GM12873 (cell line): ENCODE results near the gene RNASEL.

ENCODE experiments used
- TF ChIP-seq, protein P1 (sequence below): IDR thresholded peaks from 2 replicates; pipeline ENCODE4 v1.5.1; 2012; ENCODE audit warnings: low read depth, mild to moderate bottlenecking, moderate library complexity, low read length, control low read depth; ENCODE audit not compliant: insufficient read depth; ENCODE audit errors: missing control alignments

Gene RNASEL

GRCh38 chr1:182608845-182609610 is 20.0 kb upstream of the RNASEL start:
- TF ChIP-seq, protein P1, sequence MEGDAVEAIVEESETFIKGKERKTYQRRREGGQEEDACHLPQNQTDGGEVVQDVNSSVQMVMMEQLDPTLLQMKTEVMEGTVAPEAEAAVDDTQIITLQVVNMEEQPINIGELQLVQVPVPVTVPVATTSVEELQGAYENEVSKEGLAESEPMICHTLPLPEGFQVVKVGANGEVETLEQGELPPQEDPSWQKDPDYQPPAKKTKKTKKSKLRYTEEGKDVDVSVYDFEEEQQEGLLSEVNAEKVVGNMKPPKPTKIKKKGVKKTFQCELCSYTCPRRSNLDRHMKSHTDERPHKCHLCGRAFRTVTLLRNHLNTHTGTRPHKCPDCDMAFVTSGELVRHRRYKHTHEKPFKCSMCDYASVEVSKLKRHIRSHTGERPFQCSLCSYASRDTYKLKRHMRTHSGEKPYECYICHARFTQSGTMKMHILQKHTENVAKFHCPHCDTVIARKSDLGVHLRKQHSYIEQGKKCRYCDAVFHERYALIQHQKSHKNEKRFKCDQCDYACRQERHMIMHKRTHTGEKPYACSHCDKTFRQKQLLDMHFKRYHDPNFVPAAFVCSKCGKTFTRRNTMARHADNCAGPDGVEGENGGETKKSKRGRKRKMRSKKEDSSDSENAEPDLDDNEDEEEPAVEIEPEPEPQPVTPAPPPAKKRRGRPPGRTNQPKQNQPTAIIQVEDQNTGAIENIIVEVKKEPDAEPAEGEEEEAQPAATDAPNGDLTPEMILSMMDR: no peak

- TF ChIP-seq, protein P1: no peak
These were observed 19.2 kb upstream of the RNASEL start for GRCh38 chr1:182608236-182608635.

GRCh38 chr1:182607566-182607965 is 18.5 kb upstream of the RNASEL start:
- TF ChIP-seq, protein P1: no peak

- TF ChIP-seq, protein P1: no peak
These were observed 15.4 kb upstream of the RNASEL start, which contains the start of gene RGS16 for GRCh38 chr1:182604175-182605164. Gene RGS16 (minus strand): TSS chr1:182604389. CDS start chr1:182604259, 130 bp downstream.

DNA sequence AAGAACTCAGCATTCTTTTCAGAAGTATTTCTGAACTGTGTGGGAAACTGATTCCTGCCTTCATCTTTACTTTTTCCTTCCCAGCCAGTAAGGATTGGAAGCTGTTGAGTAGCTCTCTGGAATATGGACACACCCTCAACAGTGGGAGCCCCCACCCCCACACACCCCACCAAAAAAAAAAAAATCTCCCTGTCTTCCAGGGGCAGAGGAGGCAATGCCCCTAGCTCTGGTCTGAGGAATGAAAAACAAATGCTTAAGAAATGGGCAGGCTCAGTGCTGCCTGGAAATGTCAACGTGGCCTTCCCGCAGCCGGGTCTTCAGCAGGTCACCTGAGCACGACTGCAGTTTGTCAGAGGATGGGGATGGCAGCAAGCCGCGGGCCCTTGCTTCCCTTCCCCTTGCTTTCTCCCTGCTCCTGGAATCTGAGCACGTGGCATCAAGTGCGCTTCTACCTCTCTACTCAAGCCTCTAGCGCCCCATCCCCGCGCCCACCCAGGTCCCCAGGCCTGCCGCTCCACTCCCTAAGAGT is 14.7 kb upstream of the RNASEL start:
- TF ChIP-seq, protein P1: no peak

DNA sequence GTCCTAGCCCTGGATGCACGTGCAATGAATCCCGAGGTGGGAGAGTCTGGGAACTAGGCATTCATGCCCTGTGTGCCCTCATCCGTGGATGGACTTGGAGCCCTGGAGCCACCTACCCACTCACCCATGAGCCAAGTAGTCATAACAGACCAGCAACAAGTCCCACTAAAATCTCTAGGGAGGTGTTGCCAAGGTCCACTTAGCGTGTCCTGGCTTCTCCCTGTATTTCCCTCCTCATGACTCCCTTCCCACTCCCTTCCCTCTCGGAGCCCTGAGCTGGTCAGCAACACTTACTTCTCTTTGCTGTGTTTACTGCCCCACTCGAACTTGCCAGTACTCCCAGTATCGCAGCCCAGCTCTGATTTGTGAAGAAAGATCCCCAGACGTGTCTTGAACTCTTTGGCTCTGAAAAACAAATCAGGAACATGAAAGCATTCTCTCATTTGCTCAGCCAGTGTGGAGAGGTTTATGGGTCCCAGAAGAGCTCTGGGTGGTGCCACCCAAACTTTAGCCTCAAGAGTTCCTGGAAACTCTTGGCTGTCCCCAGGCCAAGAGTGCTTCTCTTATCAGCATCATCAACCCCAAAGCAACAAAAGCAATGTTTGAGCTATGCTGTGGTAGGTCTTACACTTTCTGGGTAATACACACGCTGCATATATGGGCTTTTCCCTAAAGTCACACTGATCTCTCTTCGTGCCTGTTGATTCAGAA is 14.0 kb upstream of the RNASEL start:
- TF ChIP-seq, protein P1: no peak
